Thyroid gland (tissue), 4 donors: ENCODE measurements around the gene KLK14. TPM values are rescaled to one million over a fixed set of nuclear protein-coding genes. Genes with fewer than 3 reads are reported as not detected.

Experiments
- DNase-seq, 2 donors: peaks; one replicate each; pipeline ENCODE4 v3.0.0-alpha.2; 2019
- H3K27ac ChIP-seq, 3 donors: fragments of 200-600 bp; sonication (generic); 1 replicate in 2 of 3; 2 replicates in 1 of 3; pipeline ENCODE4 v1.5.1; 2016 to 2019; ENCODE audit warnings: mild to moderate bottlenecking in 1 of 3, moderate library complexity in 1 of 3
- H3K27me3 ChIP-seq: fragments of 200-600 bp; sonication (generic); one replicate; pipeline ENCODE4 v1.5.1; 2019
- H3K36me3 ChIP-seq, 2 donors: fragments of 200-600 bp; sonication (generic); one replicate each; pipeline ENCODE4 v1.5.1; 2016 to 2019
- H3K4me1 ChIP-seq, 2 donors: fragments of 200-600 bp; sonication (generic); one replicate each; pipeline ENCODE4 v1.5.1; 2017 to 2019
- H3K4me3 ChIP-seq, 3 donors: fragments of 200-600 bp; sonication (generic); replicated peaks in 1 of 3; 1 replicate in 2 of 3; 2 replicates in 1 of 3; pipeline ENCODE4 v1.5.1; 2016; ENCODE audit warnings: mild to moderate bottlenecking in 1 of 3
- H3K9me3 ChIP-seq: fragments of 200-600 bp; sonication (generic); one replicate; pipeline ENCODE4 v1.5.1; 2017
- POLR2A ChIP-seq, 2 donors: fragments of 450-650 bp; IDR thresholded peaks; one replicate each; pipeline ENCODE4 v1.6.1; 2017; ENCODE audit warnings: antibody characterized with exemption in 2 of 2, mild to moderate bottlenecking in 2 of 2, moderate library complexity in 1 of 2
- WGBS, 2 donors: methylation state at CpG; one replicate each; pipeline ENCODE4 v1.1.5; 2017; 5-methylcytosine and 5-hydroxymethylcytosine counted together
- intact Hi-C: fragments of 100-400 bp; cut with DNase I; formaldehyde crosslinking; loops from one replicate; pipeline ENCODE4 v1.15.1; 2023
- total RNA-seq, 4 donors: library from RNA; depleted of rRNA; stranded (reverse); fragments of >200 nt; gene quantifications; one replicate each; pipeline ENCODE4 v1.2.3, GENCODE V29; 2016
- TF ChIP-seq, protein P1 (sequence below), 6 experiments: fragments of 200-600 bp in 3 of 6; fragments of 450-650 bp in 3 of 6; sonication (generic) in 3 of 6; IDR thresholded peaks; one replicate each; pipeline ENCODE4 v1.5.1; 2016 to 2019; ENCODE audit warnings: antibody characterized with exemption in 6 of 6, mild to moderate bottlenecking in 2 of 6, inconsistent platforms in 1 of 6, moderate library complexity in 1 of 6

KLK14 gene
- total RNA-seq, 4 donors from 2014 or later, result not detected

DNA sequence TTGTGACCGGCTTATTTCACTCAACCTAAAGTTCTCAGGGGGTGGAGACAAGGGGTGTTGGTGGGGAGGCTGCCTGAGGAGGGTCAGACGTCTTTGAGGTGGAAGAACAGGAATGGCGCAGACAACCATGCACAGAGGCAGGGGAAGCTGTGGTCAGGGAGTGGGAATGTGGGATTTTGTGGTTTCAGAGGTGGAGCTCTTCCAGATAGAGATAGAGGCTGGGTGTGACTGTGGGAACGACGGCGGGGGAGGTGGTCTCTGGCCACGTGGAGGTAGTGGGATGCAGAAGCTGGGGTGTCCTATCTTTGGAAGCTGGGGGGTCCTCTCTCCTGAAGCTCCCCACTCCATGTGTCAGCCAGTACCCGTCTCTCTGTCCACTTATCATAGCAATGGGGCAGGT, 7.8 kb upstream of the KLK14 start:
- no peak for DNase-seq
- Histone ChIP-seq H3K27me3 (no peaks in the 10 kb centered on the region), H3K4me3 (no peak overlapping the region), H3K9me3 (no peaks in the 10 kb centered on the region), H3K27ac (no peak overlapping the region), H3K36me3 (no peaks in the 10 kb centered on the region), H3K4me1 (peaks cover 20 to 31% of the 10 kb centered on the region in 2 donors)
- no peak for TF ChIP-seq POLR2A (IDR thresholded peaks at IDR 0.05)
- TF ChIP-seq, protein P1, sequence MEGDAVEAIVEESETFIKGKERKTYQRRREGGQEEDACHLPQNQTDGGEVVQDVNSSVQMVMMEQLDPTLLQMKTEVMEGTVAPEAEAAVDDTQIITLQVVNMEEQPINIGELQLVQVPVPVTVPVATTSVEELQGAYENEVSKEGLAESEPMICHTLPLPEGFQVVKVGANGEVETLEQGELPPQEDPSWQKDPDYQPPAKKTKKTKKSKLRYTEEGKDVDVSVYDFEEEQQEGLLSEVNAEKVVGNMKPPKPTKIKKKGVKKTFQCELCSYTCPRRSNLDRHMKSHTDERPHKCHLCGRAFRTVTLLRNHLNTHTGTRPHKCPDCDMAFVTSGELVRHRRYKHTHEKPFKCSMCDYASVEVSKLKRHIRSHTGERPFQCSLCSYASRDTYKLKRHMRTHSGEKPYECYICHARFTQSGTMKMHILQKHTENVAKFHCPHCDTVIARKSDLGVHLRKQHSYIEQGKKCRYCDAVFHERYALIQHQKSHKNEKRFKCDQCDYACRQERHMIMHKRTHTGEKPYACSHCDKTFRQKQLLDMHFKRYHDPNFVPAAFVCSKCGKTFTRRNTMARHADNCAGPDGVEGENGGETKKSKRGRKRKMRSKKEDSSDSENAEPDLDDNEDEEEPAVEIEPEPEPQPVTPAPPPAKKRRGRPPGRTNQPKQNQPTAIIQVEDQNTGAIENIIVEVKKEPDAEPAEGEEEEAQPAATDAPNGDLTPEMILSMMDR (IDR thresholded peaks at IDR 0.05), result no peak
- intact Hi-C loops, result no loop called here
- WGBS, 2 donors, result 77 to 81% methylated on average over 8 of the region's 8 CpGs

DNA sequence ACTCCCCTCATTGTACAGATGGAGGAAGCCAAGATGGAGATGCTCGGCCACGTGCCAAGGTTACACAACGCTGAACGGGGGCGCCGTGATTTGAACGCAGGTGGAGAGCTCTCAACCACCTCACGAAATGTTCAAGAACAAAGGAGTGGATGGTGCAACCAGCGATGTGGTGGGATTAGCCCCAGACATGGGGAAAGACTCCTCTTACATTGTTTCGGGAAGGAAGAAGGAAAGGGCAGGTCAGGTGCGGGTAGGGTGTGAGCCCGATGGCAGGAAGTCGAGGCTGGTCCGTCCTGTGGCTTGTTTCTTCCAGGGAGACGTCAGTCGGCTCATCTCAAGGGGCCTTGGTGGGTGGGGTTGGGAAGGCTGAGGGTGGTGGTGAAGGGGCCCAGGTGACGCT, 7.1 kb upstream of the KLK14 start:
- no peaks in the 10 kb centered on the region for H3K27me3 ChIP-seq
- H3K27ac ChIP-seq, result no peak overlapping the region
- H3K4me1 ChIP-seq, result peaks cover 13 to 25% of the 10 kb centered on the region in 2 donors
- intact Hi-C loops, result no loop called here
- no peaks in the 10 kb centered on the region for H3K9me3 ChIP-seq
- H3K36me3 ChIP-seq, result no peaks in the 10 kb centered on the region
- WGBS, 2 donors, result 53 to 57% methylated on average over 17 of the region's 17 CpGs
- TF ChIP-seq, protein P1 (IDR thresholded peaks at IDR 0.05), result no peak
- TF ChIP-seq POLR2A (IDR thresholded peaks at IDR 0.05), result no peak
- no peak for DNase-seq
- no peak overlapping the region for H3K4me3 ChIP-seq

DNA sequence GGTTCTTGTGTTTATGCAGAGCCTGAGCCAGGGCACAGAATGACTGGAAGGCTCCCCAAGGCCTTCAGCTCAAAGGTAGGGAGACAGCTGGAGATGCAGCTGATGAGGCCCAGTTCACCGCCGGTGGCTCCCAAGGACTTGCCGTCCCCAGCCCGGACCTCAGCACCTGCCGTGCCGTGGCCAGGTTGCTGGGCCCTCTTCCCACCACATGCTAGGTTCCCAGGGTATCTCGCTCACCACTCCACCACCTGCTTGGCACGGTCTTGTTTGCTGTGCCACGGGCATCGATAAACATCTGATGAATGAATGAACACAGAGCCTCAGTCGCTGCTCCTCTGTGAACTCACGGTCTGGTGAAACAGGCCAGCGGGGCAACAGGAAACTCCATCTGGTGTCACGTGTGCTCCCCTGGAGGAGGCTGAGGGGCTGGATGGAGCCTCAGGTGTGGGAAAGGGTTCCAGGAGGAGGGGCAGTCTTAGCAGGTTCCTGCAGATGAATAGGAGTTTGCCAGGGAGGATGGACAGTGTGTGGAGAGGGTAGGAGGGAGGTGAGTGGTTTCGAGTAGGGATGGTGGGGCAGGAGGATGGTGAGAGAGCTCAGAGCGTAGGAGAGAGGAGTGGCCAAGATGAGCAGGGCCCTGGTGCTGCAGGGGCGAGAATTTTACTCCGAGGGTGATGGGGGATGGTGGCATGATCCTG, 3.6 kb upstream of the KLK14 start:
- H3K27me3 ChIP-seq, result no peaks in the 10 kb centered on the region
- no peaks in the 10 kb centered on the region for H3K9me3 ChIP-seq
- no peaks in the 10 kb centered on the region for H3K36me3 ChIP-seq
- WGBS, 2 donors, result 84% methylated on average over 18 of the region's 18 CpGs
- no peak overlapping the region for H3K4me3 ChIP-seq
- intact Hi-C loops, result no loop called here
- no peaks in the 10 kb centered on the region for H3K4me1 ChIP-seq
- TF ChIP-seq, protein P1 (IDR thresholded peaks at IDR 0.05), result no peak
- TF ChIP-seq POLR2A (IDR thresholded peaks at IDR 0.05), result no peak
- no peak for DNase-seq
- H3K27ac ChIP-seq, result no peak overlapping the region

DNA sequence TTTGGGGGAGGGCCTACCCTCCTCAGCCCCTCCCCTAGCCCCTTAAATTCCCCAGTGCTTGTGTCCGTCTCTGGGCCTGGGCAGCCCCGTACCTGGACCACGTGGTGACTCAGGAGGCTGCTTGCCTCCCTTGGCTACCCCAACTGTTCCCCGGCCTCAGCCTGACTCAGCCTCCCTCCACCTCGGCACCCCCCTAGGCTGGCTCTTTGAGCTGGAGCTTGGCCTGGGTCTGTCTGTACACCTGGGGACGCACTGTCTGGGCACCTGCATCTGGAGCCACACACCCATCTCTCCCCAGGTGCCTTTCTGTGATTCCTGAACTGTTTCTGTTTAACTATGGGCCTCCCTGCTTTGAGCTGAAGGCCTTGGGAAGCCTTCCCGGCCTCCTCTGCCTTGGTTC, 1.8 kb upstream of the KLK14 start:
- Histone ChIP-seq H3K27me3 (no peaks in the 10 kb centered on the region), H3K4me3 (no peak overlapping the region), H3K9me3 (no peaks in the 10 kb centered on the region), H3K4me1 (no peaks in the 10 kb centered on the region), H3K36me3 (no peaks in the 10 kb centered on the region), H3K27ac (no peak overlapping the region)
- no peak for TF ChIP-seq POLR2A (IDR thresholded peaks at IDR 0.05)
- TF ChIP-seq, protein P1 (IDR thresholded peaks at IDR 0.05), result no peak
- intact Hi-C loops, result no loop called here
- WGBS, 2 donors, result 77 to 81% methylated on average over 7 of the region's 7 CpGs
- DNase-seq, result no peak

DNA sequence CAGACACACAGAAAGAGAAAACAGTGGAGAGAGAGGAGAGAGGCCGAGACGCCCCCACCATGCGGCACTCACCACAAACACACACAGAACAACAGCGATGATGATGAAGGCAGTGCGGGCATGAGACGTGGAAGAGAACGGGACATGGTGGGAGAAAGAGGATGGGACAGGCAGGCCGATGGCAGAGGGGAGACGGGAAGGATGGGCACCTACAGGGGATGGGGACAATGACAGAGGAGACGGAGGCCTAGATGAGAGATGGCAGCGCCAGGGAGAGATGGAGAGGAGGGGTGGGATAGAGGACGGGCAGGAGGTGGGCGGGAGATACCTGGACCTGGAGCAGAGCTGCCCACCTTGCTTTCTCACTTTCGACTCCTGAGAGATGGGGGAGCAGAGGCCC, 1.1 kb upstream of the KLK14 start:
- no peaks in the 10 kb centered on the region for H3K4me1 ChIP-seq
- WGBS, 2 donors, result 72 to 77% methylated on average over 14 of the region's 14 CpGs
- no peaks in the 10 kb centered on the region for H3K9me3 ChIP-seq
- no peak overlapping the region for H3K4me3 ChIP-seq
- TF ChIP-seq POLR2A (IDR thresholded peaks at IDR 0.05), result no peak
- TF ChIP-seq, protein P1 (IDR thresholded peaks at IDR 0.05), result no peak
- no peaks in the 10 kb centered on the region for H3K36me3 ChIP-seq
- H3K27me3 ChIP-seq, result no peaks in the 10 kb centered on the region
- no peak for DNase-seq
- no peak overlapping the region for H3K27ac ChIP-seq
- intact Hi-C loops, result no loop called here
